OCI-LY7 (cell line): Measurements from ENCODE around the gene PTCD1. TPM values are rescaled to one million over a fixed set of nuclear protein-coding genes. Genes with fewer than 3 reads are reported as not detected.

Experiments
- BruUV-seq: library from RNA; stranded (reverse); fragments of 400-500 nt; replicated peaks from 2 replicates; lab custom pipeline; 2021; lab: Mats Ljungman, UMichigan
- CTCF ChIA-PET: fragments of 300-600 bp; sonication (Branson Sonifier 250); formaldehyde crosslinking; loops from one replicate; lab custom pipeline; 2022; ENCODE audit warnings: antibody characterized with exemption; ENCODE audit not compliant: unreplicated experiment; lab: Charles Lee
- POLR2A ChIA-PET: fragments of 300-600 bp; sonication (Branson Sonifier 250); formaldehyde crosslinking; loops from one replicate; lab custom pipeline; 2022; ENCODE audit warnings: antibody characterized with exemption; lab: Charles Lee
- DNase-seq: peaks from one replicate; pipeline ENCODE4 v3.0.0-alpha.2; 2015; ENCODE audit warnings: low spot score
- H2AFZ ChIP-seq: fragments of 200-600 bp; sonication (generic), shearing (Covaris generic); 2 replicates; pipeline ENCODE4 v1.6.1; 2014; ENCODE audit warnings: mild to moderate bottlenecking, antibody characterized with exemption, low read length, moderate library complexity
- H3K27ac ChIP-seq: fragments of 200-600 bp; sonication (generic); 2 replicates; pipeline ENCODE4 v1.5.1; 2014; ENCODE audit warnings: mixed run types, low read depth, mild to moderate bottlenecking, moderate library complexity, low read length, inconsistent platforms; ENCODE audit not compliant: poor library complexity, severe bottlenecking
- H3K36me3 ChIP-seq: fragments of 200-600 bp; sonication (generic); 2 replicates; pipeline ENCODE4 v1.6.1; 2014; ENCODE audit warnings: mild to moderate bottlenecking, antibody characterized with exemption, low read length, moderate library complexity, mixed read lengths; ENCODE audit not compliant: insufficient read depth
- H3K4me1 ChIP-seq: fragments of 200-600 bp; sonication (generic); 2 replicates; pipeline ENCODE4 v1.5.1; 2014; ENCODE audit warnings: mild to moderate bottlenecking, low read length; ENCODE audit not compliant: insufficient read depth, poor library complexity, severe bottlenecking
- H3K4me2 ChIP-seq: fragments of 200-600 bp; sonication (generic); 2 replicates; pipeline ENCODE4 v1.6.1; 2014; ENCODE audit warnings: mild to moderate bottlenecking, low read length
- H3K4me3 ChIP-seq: fragments of 200-600 bp; sonication (generic); 2 replicates; pipeline ENCODE4 v1.5.1; 2014; ENCODE audit warnings: mild to moderate bottlenecking, low read depth, low read length; ENCODE audit not compliant: poor library complexity, severe bottlenecking
- H3K79me2 ChIP-seq: fragments of 200-600 bp; sonication (generic); 2 replicates; pipeline ENCODE4 v1.6.1; 2016; ENCODE audit warnings: low read depth, mild to moderate bottlenecking, low read length, moderate library complexity, mixed read lengths; ENCODE audit not compliant: insufficient read depth
- H3K9me2 ChIP-seq: fragments of 200-600 bp; sonication (generic); 2 replicates; pipeline ENCODE4 v1.6.1; 2016; ENCODE audit warnings: mild to moderate bottlenecking, low read length, mixed read lengths; ENCODE audit not compliant: insufficient read depth
- H3K9me3 ChIP-seq: fragments of 200-600 bp; sonication (generic); 2 replicates; pipeline ENCODE4 v1.6.1; 2014; ENCODE audit warnings: mild to moderate bottlenecking, mixed run types, low read length, mixed read lengths
- H4K20me1 ChIP-seq: fragments of 200-600 bp; sonication (generic); 2 replicates; pipeline ENCODE4 v1.6.1; 2014; ENCODE audit warnings: mild to moderate bottlenecking, antibody characterized with exemption, low read length, moderate library complexity, mixed read lengths; ENCODE audit not compliant: insufficient read depth
- CTCF ChIP-seq: fragments of 200-600 bp; sonication (generic); conservative IDR thresholded peaks from 2 replicates; pipeline ENCODE4 v1.5.1; 2014; ENCODE audit warnings: mild to moderate bottlenecking, antibody characterized with exemption, low read length, moderate library complexity, mixed read lengths
- EZH2phosphoT487 ChIP-seq: fragments of 200-600 bp; sonication (generic); IDR thresholded peaks from 2 replicates; pipeline ENCODE4 v1.6.1; 2018; ENCODE audit warnings: low read depth, borderline replicate concordance, mild to moderate bottlenecking, mixed run types, antibody characterized with exemption, low read length, moderate library complexity, mixed read lengths
- intact Hi-C: fragments of 100-400 bp; cut with micrococcal nuclease; formaldehyde crosslinking; loops from one replicate; pipeline ENCODE4 v1.10.0; 2022; ENCODE audit not compliant: unreplicated experiment
- total RNA-seq, 2 experiments: library from RNA; depleted of rRNA in 1 of 2; stranded (reverse); fragments of >200 nt in 1 of 2; shearing (Covaris generic) in 1 of 2; gene quantifications; 2 replicates each; pipeline ENCODE4 v1.2.3, GENCODE V29; 2014 to 2022

Gene PTCD1
- total RNA-seq, 2 experiments from 2014 or later = 11.0 to 11.3 TPM

DNA sequence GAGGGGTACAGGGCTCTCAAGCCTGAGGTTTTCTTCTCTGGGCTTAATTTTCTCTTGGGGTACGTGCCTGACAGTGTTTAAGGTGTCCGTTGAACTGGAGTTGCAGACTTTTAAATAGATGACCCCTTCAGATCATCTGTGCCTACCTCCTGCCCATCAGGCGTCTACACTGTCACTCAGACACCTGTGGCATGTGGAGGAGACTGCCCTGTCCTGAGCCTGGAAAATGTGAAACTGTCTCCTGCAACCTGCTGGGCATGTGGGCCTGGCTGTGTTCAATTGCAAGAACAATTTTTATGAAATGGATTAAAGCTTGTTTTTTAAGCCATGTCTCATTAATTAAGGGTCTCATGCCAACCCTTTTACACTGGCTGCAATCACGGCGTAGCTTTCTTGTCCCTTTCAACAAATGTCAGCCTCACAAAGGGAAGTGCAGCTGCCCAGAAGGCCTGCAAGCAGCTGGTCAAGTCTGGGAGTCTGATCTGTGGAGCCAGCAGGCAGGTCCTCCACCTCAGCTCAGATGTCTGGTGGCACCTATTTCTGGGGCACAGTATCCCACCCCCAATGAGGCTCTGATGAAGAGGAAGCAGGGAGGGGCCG is 18.6 kb upstream of the PTCD1 start:
- POLR2A ChIA-PET = no interaction called here
- Histone ChIP-seq H3K9me2 (no peaks in the 10 kb centered on the region), H2AFZ (no peak overlapping the region), H3K4me3 (no peak overlapping the region), H3K27ac (no peak overlapping the region), H3K79me2 (peaks cover 35% of the 10 kb centered on the region), H3K4me1 (peaks cover 5% of the 10 kb centered on the region), H3K4me2 (no peak overlapping the region), H4K20me1 (no peaks in the 10 kb centered on the region), H3K36me3 (peaks cover 99% of the 10 kb centered on the region), H3K9me3 (no peaks in the 10 kb centered on the region)
- DNase-seq = no peak
- no TSS peak for BruUV-seq
- CTCF ChIA-PET = no interaction called here
- intact Hi-C loops = no loop called here
- TF ChIP-seq CTCF (no peak), EZH2phosphoT487 (no peak)

- Histone ChIP-seq H3K4me3 (no peak overlapping the region), H4K20me1 (no peaks in the 10 kb centered on the region), H3K4me1 (peaks cover 3% of the 10 kb centered on the region), H3K27ac (no peak overlapping the region), H3K79me2 (peaks cover 27% of the 10 kb centered on the region), H3K9me2 (no peaks in the 10 kb centered on the region), H2AFZ (no peak overlapping the region), H3K4me2 (no peak overlapping the region), H3K9me3 (no peaks in the 10 kb centered on the region), H3K36me3 (peaks cover 99% of the 10 kb centered on the region)
- intact Hi-C loops = no loop called here
- ChIA-PET CTCF (no interaction called here), POLR2A (interaction anchor here (1.1 kb wide), 1 partner anchor 9 kb away, joined by 3 read pairs; no protein-coding TSS in a partner anchor)
- BruUV-seq = no TSS peak
- DNase-seq = no peak
- no peak for TF ChIP-seq CTCF
- no peak for TF ChIP-seq EZH2phosphoT487
Measured at GRCh38 chr7:99456288-99456687, 17.7 kb upstream of the PTCD1 start.

GRCh38 chr7:99455874-99456273 is 17.3 kb upstream of the PTCD1 start:
- POLR2A ChIA-PET = interaction anchor here (0.7 to 1.1 kb wide), 2 partner anchors 9 to 93 kb away, joined by 3 read pairs; no protein-coding TSS in a partner anchor
- Histone ChIP-seq H3K27ac (no peak overlapping the region), H3K9me3 (no peaks in the 10 kb centered on the region), H3K9me2 (no peaks in the 10 kb centered on the region), H4K20me1 (no peaks in the 10 kb centered on the region), H3K36me3 (peaks cover 97% of the 10 kb centered on the region), H2AFZ (no peak overlapping the region), H3K4me3 (no peak overlapping the region), H3K79me2 (peaks cover 23% of the 10 kb centered on the region), H3K4me1 (no peaks in the 10 kb centered on the region), H3K4me2 (no peak overlapping the region)
- BruUV-seq = no TSS peak
- intact Hi-C loops = no loop called here
- no peak for TF ChIP-seq CTCF
- TF ChIP-seq EZH2phosphoT487 = no peak
- no peak for DNase-seq
- CTCF ChIA-PET = no interaction called here
